Activated T-cell treated with anti-CD3 and anti-CD28 coated beads for 24 hours (primary cell): ENCODE results near the gene LRBA.

Experiments
- DNase-seq: peaks from one replicate; pipeline ENCODE4 v3.0.0-alpha.2; 2020; ENCODE audit warnings: low read depth

The LRBA gene

GRCh38 chr4:150874338-150875226 lies 140.5 kb downstream of the LRBA start:
- no peak for DNase-seq

GRCh38 chr4:150867148-150867547 lies 147.9 kb downstream of the LRBA start:
- DNase-seq, result peak; percentile 17

GRCh38 chr4:150863456-150863855 lies 151.6 kb downstream of the LRBA start:
- DNase-seq, result no peak

- DNase-seq, result no peak
These were observed 152.3 kb downstream of the LRBA start for GRCh38 chr4:150862829-150863228.

- no peak for DNase-seq
These were observed 155.6 kb downstream of the LRBA start for GRCh38 chr4:150859453-150859852.

- no peak for DNase-seq
These were observed 159.0 kb downstream of the LRBA start for GRCh38 chr4:150855981-150856510.

- no peak for DNase-seq
These were observed 160.5 kb downstream of the LRBA start for GRCh38 chr4:150854600-150854999.

GRCh38 chr4:150853882-150854281 lies 161.2 kb downstream of the LRBA start:
- DNase-seq, result no peak

- DNase-seq, result no peak
These were observed 162.9 kb downstream of the LRBA start for GRCh38 chr4:150852216-150852615.

- DNase-seq, result no peak
These were observed 166.1 kb downstream of the LRBA start for GRCh38 chr4:150849016-150849415.

GRCh38 chr4:150828159-150828558 lies 186.9 kb downstream of the LRBA start:
- peak; percentile 5 for DNase-seq

GRCh38 chr4:150827226-150827625 lies 187.9 kb downstream of the LRBA start:
- no peak for DNase-seq

GRCh38 chr4:150826306-150826705 lies 188.8 kb downstream of the LRBA start:
- DNase-seq, result no peak

- no peak for DNase-seq
These were observed 192.7 kb downstream of the LRBA start for GRCh38 chr4:150822407-150822806.

- no peak for DNase-seq
These were observed 193.4 kb downstream of the LRBA start for GRCh38 chr4:150821641-150822040.

GRCh38 chr4:150820409-150820808 lies 194.7 kb downstream of the LRBA start:
- no peak for DNase-seq

- DNase-seq, result no peak
These were observed 196.4 kb downstream of the LRBA start for GRCh38 chr4:150818661-150819060.

- DNase-seq, result no peak
These were observed 197.1 kb downstream of the LRBA start for GRCh38 chr4:150817804-150818528.

- no peak for DNase-seq
These were observed 198.1 kb downstream of the LRBA start for GRCh38 chr4:150817017-150817416.

GRCh38 chr4:150816491-150816890 lies 198.6 kb downstream of the LRBA start:
- DNase-seq, result no peak

GRCh38 chr4:150814873-150815272 lies 200.2 kb downstream of the LRBA start:
- no peak for DNase-seq

GRCh38 chr4:150805183-150806025 lies 209.7 kb downstream of the LRBA start:
- DNase-seq, result no peak
